NCI-H510A treated with DMSO at 0.1 percent for 48 hours (cell line): ENCODE measurements around the gene ZFPM1.

Source experiments
- DNase-seq: peaks from one replicate; lab custom pipeline; 2025; lab: John Stamatoyannopoulos, UW

The ZFPM1 gene

GRCh38 chr16:88527937-88528743 lies 75.1 kb downstream of the ZFPM1 start:
- DNase-seq = no peak

DNA sequence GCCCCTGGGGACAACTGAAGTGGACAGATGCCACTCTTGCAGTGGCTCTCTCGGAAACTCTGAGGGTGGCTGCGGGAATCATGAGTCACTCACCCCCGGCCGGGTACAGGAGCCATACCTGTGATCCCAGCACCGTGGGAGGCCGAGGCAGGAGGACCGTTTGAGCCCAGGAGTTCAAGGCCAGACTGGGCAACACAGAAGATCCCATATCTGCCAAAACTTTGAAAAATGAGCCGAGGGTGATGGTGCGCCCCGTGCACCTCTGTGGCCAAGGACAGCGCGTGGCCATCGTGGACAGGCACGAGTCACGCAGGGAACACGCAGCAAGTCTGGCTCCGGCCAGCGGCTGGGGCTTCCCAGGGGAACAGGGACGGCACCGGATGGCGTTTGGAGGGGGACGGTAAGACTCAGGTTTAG lies 75.8 kb downstream of the ZFPM1 start:
- DNase-seq = no peak

- DNase-seq = no peak
These were observed 76.5 kb downstream of the ZFPM1 start for GRCh38 chr16:88529596-88529995.

GRCh38 chr16:88530051-88530857 lies 77.2 kb downstream of the ZFPM1 start:
- DNase-seq = no peak

GRCh38 chr16:88530858-88531203 lies 77.8 kb downstream of the ZFPM1 start:
- DNase-seq = no peak

- DNase-seq = no peak
These were observed 78.3 kb downstream of the ZFPM1 start for GRCh38 chr16:88531346-88531745.

- no peak for DNase-seq
These were observed 78.9 kb downstream of the ZFPM1 start for GRCh38 chr16:88531931-88532433.

DNA sequence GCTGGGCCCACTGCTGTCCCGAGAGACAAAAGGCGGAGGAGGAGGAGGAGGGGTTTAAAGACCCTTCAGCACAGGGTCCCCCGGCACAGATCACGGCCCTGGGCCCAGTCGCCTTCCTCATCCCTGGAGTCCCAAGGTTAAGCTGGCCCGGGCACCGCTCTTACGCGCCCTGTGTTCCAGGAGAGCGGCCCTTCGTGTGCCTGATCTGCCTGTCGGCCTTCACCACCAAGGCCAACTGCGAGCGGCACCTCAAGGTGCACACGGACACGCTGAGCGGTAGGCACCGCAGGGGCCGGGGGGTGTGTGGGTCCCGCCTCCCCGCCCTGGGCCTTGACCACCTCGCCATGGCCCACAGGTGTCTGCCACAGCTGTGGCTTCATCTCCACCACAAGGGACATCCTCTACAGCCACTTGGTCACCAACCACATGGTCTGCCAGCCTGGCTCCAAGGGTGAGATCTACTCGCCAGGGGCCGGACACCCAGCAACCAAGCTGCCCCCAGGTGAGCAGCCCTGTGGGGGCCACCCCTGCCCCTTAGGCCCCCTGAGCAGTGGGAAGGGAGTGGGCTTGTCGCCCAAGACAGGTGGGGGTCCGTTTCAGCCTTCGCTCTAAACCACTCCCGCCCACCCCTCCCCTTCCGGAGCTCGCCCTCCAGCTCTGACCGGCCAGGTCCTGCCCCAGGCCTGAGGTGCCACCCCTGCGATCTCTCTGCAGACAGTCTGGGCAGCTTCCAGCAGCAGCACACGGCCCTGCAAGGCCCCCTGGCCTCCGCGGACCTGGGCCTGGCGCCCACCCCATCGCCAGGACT lies 79.6 kb downstream of the ZFPM1 start:
- no peak for DNase-seq

DNA sequence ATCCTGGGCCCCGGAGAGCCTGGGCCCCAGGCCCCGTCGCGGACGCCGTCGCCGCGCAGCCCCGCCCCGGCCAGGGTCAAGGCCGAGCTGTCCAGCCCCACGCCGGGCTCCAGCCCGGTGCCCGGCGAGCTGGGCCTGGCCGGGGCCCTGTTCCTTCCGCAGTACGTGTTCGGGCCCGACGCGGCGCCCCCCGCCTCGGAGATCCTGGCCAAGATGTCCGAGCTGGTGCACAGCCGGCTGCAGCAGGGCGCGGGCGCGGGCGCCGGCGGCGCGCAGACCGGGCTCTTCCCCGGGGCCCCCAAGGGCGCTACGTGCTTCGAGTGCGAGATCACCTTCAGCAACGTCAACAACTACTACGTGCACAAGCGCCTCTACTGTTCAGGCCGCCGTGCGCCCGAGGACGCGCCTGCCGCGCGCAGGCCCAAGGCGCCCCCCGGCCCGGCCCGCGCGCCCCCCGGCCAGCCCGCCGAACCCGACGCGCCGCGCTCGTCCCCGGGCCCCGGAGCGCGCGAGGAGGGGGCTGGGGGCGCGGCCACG lies 80.4 kb downstream of the ZFPM1 start:
- DNase-seq = no peak

GRCh38 chr16:88533932-88534637 lies 81.0 kb downstream of the ZFPM1 start:
- DNase-seq = no peak

- DNase-seq = no peak
These were observed 81.6 kb downstream of the ZFPM1 start for GRCh38 chr16:88534638-88535190.

DNA sequence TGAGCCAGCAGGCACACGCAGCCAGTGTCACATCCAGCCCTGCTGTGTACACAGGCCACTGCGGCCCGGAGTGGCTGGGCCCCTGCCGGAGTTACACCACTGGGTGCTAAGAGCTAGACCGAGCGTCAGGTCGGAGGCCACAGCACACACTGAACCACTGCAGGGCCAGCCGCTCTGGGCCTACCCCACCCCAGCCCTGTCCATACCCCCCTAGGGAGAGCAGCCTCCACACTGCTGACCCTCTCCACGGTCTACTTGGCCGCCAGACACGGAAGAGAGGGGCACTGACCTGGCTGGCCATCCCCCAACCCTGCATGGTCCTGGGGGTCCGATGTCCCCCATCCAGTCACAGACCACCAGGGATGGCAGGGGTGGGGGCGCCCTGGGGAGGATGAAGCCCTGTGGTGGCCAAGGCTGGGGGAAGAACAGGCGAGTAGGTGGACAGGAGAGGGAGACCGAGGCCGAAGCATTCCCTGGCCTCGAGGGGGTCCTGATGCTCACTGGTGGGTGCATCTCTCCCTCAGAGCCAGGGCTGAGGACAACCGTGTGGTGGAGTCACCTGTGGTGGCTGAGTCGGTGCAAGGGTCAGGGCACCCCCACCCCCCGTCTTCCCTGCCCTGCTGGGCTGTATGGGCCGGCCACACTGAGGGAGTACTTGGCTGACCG lies 82.2 kb downstream of the ZFPM1 start:
- no peak for DNase-seq

GRCh38 chr16:88535857-88536222 lies 82.8 kb downstream of the ZFPM1 start:
- no peak for DNase-seq

- no peak for DNase-seq
These were observed 83.4 kb downstream of the ZFPM1 start for GRCh38 chr16:88536510-88536909.

GRCh38 chr16:88536971-88537751 lies 84.1 kb downstream of the ZFPM1 start:
- no peak for DNase-seq

DNA sequence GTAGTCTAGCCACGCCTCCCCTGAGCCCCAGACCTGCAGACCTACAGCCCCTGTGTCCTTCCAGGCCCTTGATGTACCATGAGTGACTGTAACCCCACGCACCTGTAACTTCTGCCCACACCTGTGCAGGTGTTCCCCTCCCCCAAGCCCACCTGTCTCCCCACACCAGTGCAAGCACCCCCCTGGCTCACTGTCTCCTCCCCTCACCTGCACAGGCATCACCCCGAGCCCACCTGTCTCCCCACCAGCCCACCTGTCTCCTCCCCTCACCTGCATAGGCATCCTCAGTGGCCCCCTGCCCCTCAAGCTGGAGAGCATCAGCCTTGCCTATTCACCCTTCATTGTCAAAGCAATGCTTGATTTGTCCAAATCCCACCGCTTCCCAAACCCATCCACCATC lies 84.8 kb downstream of the ZFPM1 start:
- DNase-seq = no peak

GRCh38 chr16:88538366-88539060 lies 85.4 kb downstream of the ZFPM1 start:
- DNase-seq = no peak

DNA sequence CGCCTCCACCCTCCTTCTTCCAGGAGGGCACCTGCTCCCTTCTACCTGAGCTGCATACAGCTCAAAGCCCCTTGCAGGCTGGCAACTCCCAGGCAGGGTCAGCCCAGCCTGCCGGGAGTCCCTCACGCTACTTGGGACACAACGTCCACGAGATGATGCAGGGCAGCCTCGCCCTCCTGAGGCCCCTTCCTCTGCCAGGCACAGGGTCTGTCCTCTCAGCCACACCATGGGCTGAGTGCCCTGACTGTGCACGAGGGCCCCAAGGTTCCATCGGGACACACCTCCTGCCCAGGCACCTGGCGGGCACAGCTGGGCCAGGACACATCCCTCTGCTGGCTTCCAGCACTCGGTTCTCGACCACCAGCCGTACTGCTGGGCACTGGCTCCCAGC lies 86.2 kb downstream of the ZFPM1 start:
- no peak for DNase-seq

DNA sequence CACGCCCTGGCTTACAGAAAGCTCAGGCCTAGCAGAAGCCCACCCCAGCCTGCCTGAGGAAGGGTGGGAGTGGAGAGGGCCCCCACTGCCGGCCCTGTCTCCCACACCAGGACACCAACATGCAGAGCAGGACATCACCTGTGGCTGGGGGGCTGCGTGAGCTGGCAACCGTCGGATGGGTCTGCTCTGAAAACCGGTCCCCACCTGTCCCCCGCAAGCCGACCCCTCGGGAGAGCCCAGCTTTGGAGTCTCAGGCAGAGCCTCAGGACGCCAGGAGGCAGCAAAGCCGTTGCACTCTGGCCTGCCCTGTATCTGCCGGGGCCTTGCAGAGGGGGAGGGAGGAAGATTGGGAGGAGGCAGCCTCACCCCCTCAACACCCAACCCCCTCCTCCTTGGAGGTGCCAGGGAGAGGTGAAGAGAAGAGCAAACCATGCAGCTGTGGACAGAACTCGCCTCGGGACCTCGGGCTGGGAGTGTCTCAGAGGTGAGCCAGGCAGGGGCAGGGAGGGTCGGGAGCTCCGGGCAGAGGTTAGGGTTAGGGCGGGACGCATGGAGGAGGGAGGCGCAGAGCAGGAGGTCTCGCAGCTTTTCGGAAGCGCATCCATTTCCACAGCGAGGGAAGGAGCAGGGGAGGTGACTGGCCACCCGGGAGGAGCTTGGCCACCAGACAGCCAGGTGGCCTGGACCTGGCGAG lies 86.7 kb downstream of the ZFPM1 start:
- no peak for DNase-seq
